DMS 273 treated with DMSO at 0.1 percent for 48 hours (cell line): ENCODE data around the gene PSMD4.

Source experiments
- DNase-seq: peaks from one replicate; lab custom pipeline; 2025; lab: John Stamatoyannopoulos, UW

Gene PSMD4

GRCh38 chr1:151294742-151295462 is 40.4 kb downstream of the PSMD4 start:
- DNase-seq = no peak

DNA sequence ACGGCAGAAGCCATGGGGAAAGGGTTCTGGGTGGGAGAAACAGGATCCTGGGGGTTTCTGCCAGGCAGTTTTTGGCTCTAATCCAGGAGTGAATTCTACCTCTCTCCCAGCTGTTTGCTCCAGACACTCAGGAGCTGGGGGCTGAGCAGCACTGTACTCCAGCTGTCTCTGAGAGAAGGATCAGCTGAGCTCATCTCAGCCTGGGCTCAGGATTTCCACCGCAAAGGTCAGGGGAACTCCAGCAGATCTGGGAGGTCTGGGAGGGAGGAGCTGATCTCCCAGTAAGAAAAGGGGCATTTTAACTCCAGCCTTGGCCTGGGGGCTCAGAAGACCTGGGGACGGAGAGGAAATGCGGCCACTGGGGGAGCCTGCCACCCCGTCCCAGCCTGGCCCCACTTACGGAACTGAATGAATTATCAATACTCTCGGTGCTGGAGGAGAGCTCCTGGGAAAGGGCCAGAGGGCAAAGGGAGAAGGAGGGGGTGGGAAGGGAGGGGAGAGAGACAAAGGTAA is 55.3 kb downstream of the PSMD4 start:
- peak; percentile 95 for DNase-seq

GRCh38 chr1:151311011-151311410 is 56.5 kb downstream of the PSMD4 start:
- no peak for DNase-seq

GRCh38 chr1:151311589-151312331 is 57.2 kb downstream of the PSMD4 start:
- DNase-seq = no peak

DNA sequence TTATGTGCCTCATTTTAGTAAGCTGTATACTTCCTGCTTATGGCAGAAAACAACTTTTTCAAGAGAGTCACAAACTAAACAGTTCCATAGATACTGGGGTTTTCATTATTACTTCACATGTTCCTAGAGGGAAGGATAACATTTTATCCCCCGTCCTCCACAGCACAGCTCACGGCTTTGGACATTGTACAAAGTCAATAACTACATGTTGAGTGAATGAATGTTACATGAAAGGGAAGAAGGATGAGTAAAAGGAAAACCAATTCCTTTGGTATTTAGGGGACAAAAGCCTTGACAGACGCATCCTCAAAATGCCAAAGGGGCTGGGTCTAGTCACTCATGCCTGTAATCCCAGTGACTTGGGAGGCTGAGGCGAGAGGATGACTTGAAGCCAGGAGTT is 57.9 kb downstream of the PSMD4 start:
- DNase-seq = no peak

DNA sequence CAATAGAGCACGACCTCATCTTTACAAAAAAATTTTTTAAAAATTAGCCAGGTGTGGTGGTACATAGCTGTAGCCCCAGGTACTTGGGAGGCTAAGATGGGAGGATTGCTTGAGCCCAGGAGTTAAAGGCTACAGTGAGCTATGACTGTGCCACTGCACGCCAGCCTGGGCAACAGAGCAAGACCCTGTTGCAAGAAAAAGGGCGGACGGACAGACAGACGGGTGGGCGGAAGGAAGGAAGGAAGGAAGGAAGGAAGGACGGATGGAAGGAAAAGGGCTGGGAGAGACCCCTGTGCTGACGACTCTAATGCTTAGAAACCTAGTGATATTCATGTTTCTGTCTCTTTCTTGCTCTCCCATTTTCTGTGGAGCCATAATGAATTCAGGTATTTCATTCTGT is 58.3 kb downstream of the PSMD4 start:
- no peak for DNase-seq

GRCh38 chr1:151313501-151313900 is 59.0 kb downstream of the PSMD4 start:
- no peak for DNase-seq

- DNase-seq = no peak
Measured at GRCh38 chr1:151314137-151314875, 59.8 kb downstream of the PSMD4 start.

DNA sequence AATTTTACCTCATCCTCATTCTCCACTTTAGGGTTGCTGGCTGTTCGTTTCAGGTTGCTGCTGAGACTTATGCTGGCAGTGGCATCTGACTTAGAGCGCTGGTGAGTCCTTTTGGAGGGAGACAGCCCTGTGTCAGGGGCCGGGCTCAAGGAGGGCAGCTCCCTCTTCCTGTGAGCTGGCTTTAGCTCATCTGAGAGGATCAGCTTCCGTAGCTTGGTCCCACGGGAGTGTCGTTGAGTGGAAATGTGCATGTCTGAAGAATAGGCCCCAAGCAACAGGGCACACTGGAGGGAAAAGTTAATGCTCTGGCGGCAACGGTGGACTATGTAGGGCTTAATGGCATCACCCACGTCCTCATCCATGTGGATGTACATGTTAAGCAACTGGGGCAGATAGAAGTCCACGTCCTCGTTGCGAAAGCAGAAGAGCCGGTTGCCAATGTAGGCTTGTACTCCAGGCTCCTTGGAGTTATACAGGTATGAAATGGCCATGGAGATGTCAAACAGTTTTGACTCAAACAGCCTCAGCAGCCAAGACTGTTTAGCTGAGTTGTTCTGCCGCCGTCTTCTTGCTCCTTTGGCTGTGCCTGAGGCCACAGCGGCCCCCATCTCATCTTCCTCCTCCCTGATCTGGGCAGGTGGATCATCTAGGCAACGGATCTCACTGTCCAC is 61.2 kb downstream of the PSMD4 start:
- DNase-seq = no peak
